Spleen (tissue), 11 donors: ENCODE results near the gene OR11H6. TPM values are rescaled to one million over a fixed set of nuclear protein-coding genes. Genes with fewer than 3 reads are reported as not detected.
"Not testable (repeated sequence)": the region's sequence is repeated elsewhere in the genome, so short reads cannot be mapped to it uniquely, and the experiment has no call there.

Experiments used
- DNase-seq: peaks from one replicate; pipeline ENCODE4 v3.0.0-alpha.2; 2020
- H3K27ac ChIP-seq, 8 donors: fragments of 200-600 bp; sonication (generic) in 7 of 8; 1 replicate in 4 of 8; 2 replicates in 4 of 8; pipeline versions ENCODE4 v1.5.0 to v1.8.0; 2016 to 2021; ENCODE audit warnings: inconsistent platforms in 4 of 8, mild to moderate bottlenecking in 4 of 8, moderate library complexity in 1 of 8
- H3K27me3 ChIP-seq, 7 donors: fragments of 200-600 bp; sonication (generic) in 6 of 7; replicated peaks in 1 of 7; 1 replicate in 4 of 7; 2 replicates in 3 of 7; pipeline versions ENCODE4 v1.5.0 to v1.8.0; 2016 to 2021; ENCODE audit warnings: inconsistent platforms in 3 of 7, mild to moderate bottlenecking in 1 of 7
- H3K36me3 ChIP-seq, 6 donors: fragments of 200-600 bp; sonication (generic) in 5 of 6; 1 replicate in 4 of 6; 2 replicates in 2 of 6; pipeline versions ENCODE4 v1.5.0 to v1.8.0; 2016 to 2021; ENCODE audit warnings: inconsistent platforms in 2 of 6
- H3K4me1 ChIP-seq, 6 donors: fragments of 200-600 bp; sonication (generic) in 5 of 6; 1 replicate in 3 of 6; 2 replicates in 3 of 6; pipeline versions ENCODE4 v1.5.0 to v1.8.0; 2016 to 2021; ENCODE audit warnings: inconsistent platforms in 3 of 6
- H3K4me3 ChIP-seq, 8 donors: fragments of 200-600 bp; sonication (generic) in 7 of 8; 1 replicate in 4 of 8; 2 replicates in 4 of 8; pipeline versions ENCODE4 v1.5.0 to v1.8.0; 2016 to 2021; ENCODE audit warnings: inconsistent platforms in 4 of 8, mild to moderate bottlenecking in 4 of 8, moderate library complexity in 2 of 8
- H3K9me3 ChIP-seq, 8 donors: fragments of 200-600 bp; sonication (generic) in 7 of 8; 1 replicate in 4 of 8; 2 replicates in 4 of 8; pipeline versions ENCODE4 v1.5.0 to v1.8.0; 2016 to 2021; ENCODE audit warnings: inconsistent platforms in 4 of 8
- CTCF ChIP-seq, 11 experiments: fragments of 200-600 bp in 7 of 11; fragments of 450-650 bp in 4 of 11; sonication (generic) in 4 of 11; IDR thresholded peaks in 8 of 11; conservative IDR thresholded peaks in 3 of 11; 1 replicate in 7 of 11; 2 replicates in 4 of 11; pipeline versions ENCODE4 v1.4.0 to v1.8.0; 2016 to 2021; ENCODE audit warnings: antibody characterized with exemption in 11 of 11, inconsistent platforms in 4 of 11, mild to moderate bottlenecking in 1 of 11
- POLR2A ChIP-seq, 3 donors: fragments of 450-650 bp; IDR thresholded peaks; one replicate each; pipeline ENCODE4 v1.5.1; 2017; ENCODE audit warnings: antibody characterized with exemption in 3 of 3, mild to moderate bottlenecking in 1 of 3
- POLR2AphosphoS5 ChIP-seq, 3 donors: sonication (generic); formaldehyde crosslinking; IDR thresholded peaks; one replicate each; pipeline ENCODE4 v1.5.1; 2017; ENCODE audit warnings: antibody characterized with exemption in 3 of 3
- WGBS, 5 donors: extraction: QIAGEN DNeasy Blood & Tissue Kit in 3 of 5; methylation state at CpG; one replicate each; pipeline versions ENCODE4 v1.1.5 to v1.1.7; 2013 to 2018; 5-methylcytosine and 5-hydroxymethylcytosine counted together
- intact Hi-C: fragments of 100-400 bp; cut with DNase I; formaldehyde crosslinking; loops from one replicate; pipeline ENCODE4 v1.15.0; 2023; ENCODE audit warnings: low total_unique reads
- polyA plus RNA-seq, 3 donors: library from polyadenylated mRNA; stranded (reverse); fragments of 200-250 nt; gene quantifications; one replicate each; pipeline ENCODE4 v1.2.1, GENCODE V29; 2013
- total RNA-seq, 7 donors: library from RNA; depleted of rRNA in 3 of 7; stranded (reverse); fragments of >200 nt in 3 of 7; fragmentation: NEBNext Ultra II Directional in 4 of 7; extraction: Animal tissue kit (Norgen Biotek cat#: 25700) in 4 of 7; gene quantifications; one replicate each; pipeline versions ENCODE4 v1.1.0 to v1.2.1, GENCODE V29; 2016 to 2021
- donor health status: healthy with polysubstance abuse.
- donor health status: DM: no; HTN: no; CAD: no; lungs with moderate emphysema.
- donor health status: DM: no; HTN: no; CAD: no.
- donor health status: Bipolar disorder and iron deficiency.
- donor health status: healthy.
- donor health status: DM: no; HTN: no; CAD: no.
- donor health status: DM: yes; HTN: yes; CAD: no.

The OR11H6 gene
- total and polyA plus RNA-seq, 10 donors, result not detected

GRCh38 chr14:20228681-20229080 is 5.2 kb downstream of the OR11H6 start, which contains the start of gene OR11H7:
TSS of gene OR11H7 (plus strand) at chr14:20228981.
- 69 to 88% (median 79%) methylated on average over 1 of the region's 1 CpG for WGBS, 5 donors
- Histone ChIP-seq H3K9me3 (peaks cover 0 to 26% (median 10%) of the 10 kb centered on the region in 8 donors), H3K4me3 (no peak within 1 kb of the TSS), H3K27me3 (no peaks in the 10 kb centered on the region), H3K4me1 (no peaks in the 10 kb centered on the region), H3K27ac (no peak within 1 kb of the TSS), H3K36me3 (no peaks in the 10 kb centered on the region)
- intact Hi-C loops, result no loop called here
- no peak for TF ChIP-seq POLR2AphosphoS5 (IDR thresholded peaks at IDR 0.05)
- no peak for DNase-seq

DNA sequence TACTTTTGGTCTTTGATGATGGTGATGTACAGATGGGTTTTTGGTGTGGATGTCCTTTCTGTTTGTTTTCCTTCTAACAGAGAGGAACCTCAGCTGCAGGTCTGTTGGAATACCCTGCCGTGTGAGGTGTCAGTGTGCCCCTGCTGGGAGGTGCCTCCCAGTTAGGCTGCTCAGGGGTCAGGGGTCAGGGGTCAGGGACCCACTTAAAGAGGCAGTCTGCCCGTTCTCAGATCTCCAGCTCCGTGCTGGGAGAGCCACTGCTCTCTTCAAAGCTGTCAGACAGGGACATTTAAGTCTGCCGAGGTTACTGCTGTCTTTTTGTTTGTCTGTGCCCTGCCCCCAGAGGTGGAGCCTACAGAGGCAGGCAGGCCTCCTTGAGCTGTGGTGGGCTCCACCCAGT is 11.9 kb downstream of the OR11H6 start:
- H3K4me3 ChIP-seq, H3K36me3 ChIP-seq, H3K27ac ChIP-seq, H3K4me1 ChIP-seq, H3K27me3 ChIP-seq, intact Hi-C loops, DNase-seq: not testable (repeated sequence)
- peaks cover 0 to 16% (median 2%) of the 10 kb centered on the region in 8 donors for H3K9me3 ChIP-seq
- WGBS, 5 donors, result 78 to 87% (median 85%) methylated on average over 3 to 4 of the region's 4 CpGs; no CpG with 5 or more reads in 1 of the 5 donors

GRCh38 chr14:20247646-20248246 is 24.2 kb downstream of the OR11H6 start:
- H3K36me3 ChIP-seq, result no peaks in the 10 kb centered on the region
- no peak for TF ChIP-seq POLR2A (IDR thresholded peaks at IDR 0.05)
- TF ChIP-seq CTCF (IDR thresholded peaks at IDR 0.05 in 8 of 11, conservative IDR thresholded peaks at IDR 0.05 in 3 of 11), result no peak
- TF ChIP-seq POLR2AphosphoS5 (IDR thresholded peaks at IDR 0.05), result no peak
- H3K9me3 ChIP-seq, result peaks cover 0 to 21% (median 8%) of the 10 kb centered on the region in 8 donors
- H3K4me1 ChIP-seq, result no peaks in the 10 kb centered on the region
- WGBS, 5 donors, result 59 to 71% (median 67%) methylated on average over 3 of the region's 3 CpGs
- no peak overlapping the region for H3K4me3 ChIP-seq
- H3K27me3 ChIP-seq, result no peaks in the 10 kb centered on the region
- no peak for DNase-seq
- no peak overlapping the region for H3K27ac ChIP-seq
- intact Hi-C loops, result no loop called here

DNA sequence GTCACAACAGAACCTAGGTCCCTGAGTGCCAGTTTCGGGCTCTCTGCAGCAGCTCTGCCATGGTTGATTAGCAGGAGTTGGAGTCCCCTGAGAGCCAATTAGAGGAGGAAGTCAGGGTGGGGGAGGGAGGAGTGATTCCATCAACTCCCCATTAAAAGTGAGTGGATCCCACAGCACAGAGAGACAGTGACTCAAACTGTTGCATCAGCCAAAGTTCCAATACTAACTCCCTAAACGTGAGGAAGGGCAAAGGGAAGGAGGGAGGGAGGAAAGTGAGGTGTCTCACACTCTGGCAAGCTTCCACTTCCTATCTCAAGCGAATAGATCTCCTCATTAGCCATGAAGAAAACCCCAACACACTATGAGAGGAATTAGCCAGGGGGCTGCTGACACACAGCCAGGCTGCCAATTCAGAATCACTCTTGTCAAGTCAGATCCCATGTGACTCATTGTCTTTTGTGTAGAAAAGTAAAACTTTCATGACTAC is 39.2 kb downstream of the OR11H6 start:
- Histone ChIP-seq H3K27ac (no peak overlapping the region), H3K9me3 (peaks cover 0 to 5% (median 0%) of the 10 kb centered on the region in 8 donors), H3K4me3 (no peak overlapping the region), H3K27me3 (no peaks in the 10 kb centered on the region), H3K4me1 (no peaks in the 10 kb centered on the region), H3K36me3 (no peaks in the 10 kb centered on the region)
- no peak for DNase-seq
- intact Hi-C loops, result no loop called here
- TF ChIP-seq CTCF (IDR thresholded peaks at IDR 0.05 in 8 of 11, conservative IDR thresholded peaks at IDR 0.05 in 3 of 11) (no peak), POLR2AphosphoS5 (IDR thresholded peaks at IDR 0.05) (no peak), POLR2A (IDR thresholded peaks at IDR 0.05) (no peak)
- 53 to 63% (median 60%) methylated on average over 3 of the region's 3 CpGs for WGBS, 5 donors

DNA sequence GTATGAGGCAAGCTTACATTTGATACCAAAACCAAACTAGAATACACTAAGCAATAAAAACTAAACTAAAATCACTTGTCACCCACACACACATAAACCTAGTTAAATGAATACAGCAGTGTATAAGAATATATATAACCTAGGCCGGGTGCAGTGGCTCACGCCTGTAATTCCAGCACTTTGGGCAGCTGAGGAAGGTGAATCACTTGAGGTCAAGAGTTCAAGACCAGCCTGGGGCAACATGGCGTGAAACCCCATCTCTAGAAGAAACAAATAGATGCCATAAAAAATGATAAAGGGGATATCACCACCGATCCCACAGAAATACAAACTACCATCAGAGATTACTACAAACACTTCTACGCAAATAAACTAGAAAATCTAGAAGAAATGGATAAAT is 40.9 kb downstream of the OR11H6 start:
- H3K27ac ChIP-seq, H3K36me3 ChIP-seq, intact Hi-C loops, H3K4me3 ChIP-seq, H3K9me3 ChIP-seq, H3K27me3 ChIP-seq, DNase-seq, H3K4me1 ChIP-seq: not testable (repeated sequence)
- 91 to 97% (median 94%) methylated on average over 5 of the region's 5 CpGs for WGBS, 5 donors
